ENCODE results near the gene RNLS.

- TF ChIP-seq CTCF (IDR thresholded peaks at IDR 0.05) (no peak), POLR2A (IDR thresholded peaks at IDR 0.05) (no peak)
These were observed 55.9 kb downstream of the RNLS start for GRCh38 chr10:88527245-88527644.

Data from thyroid gland (tissue), 4 donors.